OCI-LY7 (cell line): ENCODE results near the gene GBE1. TPM values are rescaled to one million over a fixed set of nuclear protein-coding genes. Genes with fewer than 3 reads are reported as not detected.

ENCODE experiments used
- BruUV-seq: library from RNA; stranded (reverse); fragments of 400-500 nt; replicated peaks from 2 replicates; lab custom pipeline; 2021; lab: Mats Ljungman, UMichigan
- CTCF ChIA-PET: fragments of 300-600 bp; sonication (Branson Sonifier 250); formaldehyde crosslinking; loops from one replicate; lab custom pipeline; 2022; ENCODE audit warnings: antibody characterized with exemption; ENCODE audit not compliant: unreplicated experiment; lab: Charles Lee
- POLR2A ChIA-PET: fragments of 300-600 bp; sonication (Branson Sonifier 250); formaldehyde crosslinking; loops from one replicate; lab custom pipeline; 2022; ENCODE audit warnings: antibody characterized with exemption; lab: Charles Lee
- DNase-seq: peaks from one replicate; pipeline ENCODE4 v3.0.0-alpha.2; 2015; ENCODE audit warnings: low spot score
- H2AFZ ChIP-seq: fragments of 200-600 bp; sonication (generic), shearing (Covaris generic); 2 replicates; pipeline ENCODE4 v1.6.1; 2014; ENCODE audit warnings: mild to moderate bottlenecking, antibody characterized with exemption, low read length, moderate library complexity
- H3K27ac ChIP-seq: fragments of 200-600 bp; sonication (generic); 2 replicates; pipeline ENCODE4 v1.5.1; 2014; ENCODE audit warnings: mixed run types, low read depth, mild to moderate bottlenecking, moderate library complexity, low read length, inconsistent platforms; ENCODE audit not compliant: poor library complexity, severe bottlenecking
- H3K36me3 ChIP-seq: fragments of 200-600 bp; sonication (generic); 2 replicates; pipeline ENCODE4 v1.6.1; 2014; ENCODE audit warnings: mild to moderate bottlenecking, antibody characterized with exemption, low read length, moderate library complexity, mixed read lengths; ENCODE audit not compliant: insufficient read depth
- H3K4me1 ChIP-seq: fragments of 200-600 bp; sonication (generic); 2 replicates; pipeline ENCODE4 v1.5.1; 2014; ENCODE audit warnings: mild to moderate bottlenecking, low read length; ENCODE audit not compliant: insufficient read depth, poor library complexity, severe bottlenecking
- H3K4me2 ChIP-seq: fragments of 200-600 bp; sonication (generic); 2 replicates; pipeline ENCODE4 v1.6.1; 2014; ENCODE audit warnings: mild to moderate bottlenecking, low read length
- H3K4me3 ChIP-seq: fragments of 200-600 bp; sonication (generic); 2 replicates; pipeline ENCODE4 v1.5.1; 2014; ENCODE audit warnings: mild to moderate bottlenecking, low read depth, low read length; ENCODE audit not compliant: poor library complexity, severe bottlenecking
- H3K79me2 ChIP-seq: fragments of 200-600 bp; sonication (generic); 2 replicates; pipeline ENCODE4 v1.6.1; 2016; ENCODE audit warnings: low read depth, mild to moderate bottlenecking, low read length, moderate library complexity, mixed read lengths; ENCODE audit not compliant: insufficient read depth
- H3K9me2 ChIP-seq: fragments of 200-600 bp; sonication (generic); 2 replicates; pipeline ENCODE4 v1.6.1; 2016; ENCODE audit warnings: mild to moderate bottlenecking, low read length, mixed read lengths; ENCODE audit not compliant: insufficient read depth
- H3K9me3 ChIP-seq: fragments of 200-600 bp; sonication (generic); 2 replicates; pipeline ENCODE4 v1.6.1; 2014; ENCODE audit warnings: mild to moderate bottlenecking, mixed run types, low read length, mixed read lengths
- H4K20me1 ChIP-seq: fragments of 200-600 bp; sonication (generic); 2 replicates; pipeline ENCODE4 v1.6.1; 2014; ENCODE audit warnings: mild to moderate bottlenecking, antibody characterized with exemption, low read length, moderate library complexity, mixed read lengths; ENCODE audit not compliant: insufficient read depth
- EZH2phosphoT487 ChIP-seq: fragments of 200-600 bp; sonication (generic); IDR thresholded peaks from 2 replicates; pipeline ENCODE4 v1.6.1; 2018; ENCODE audit warnings: low read depth, borderline replicate concordance, mild to moderate bottlenecking, mixed run types, antibody characterized with exemption, low read length, moderate library complexity, mixed read lengths
- intact Hi-C: fragments of 100-400 bp; cut with micrococcal nuclease; formaldehyde crosslinking; loops from one replicate; pipeline ENCODE4 v1.10.0; 2022; ENCODE audit not compliant: unreplicated experiment
- total RNA-seq, 2 experiments: library from RNA; depleted of rRNA in 1 of 2; stranded (reverse); fragments of >200 nt in 1 of 2; shearing (Covaris generic) in 1 of 2; gene quantifications; 2 replicates each; pipeline ENCODE4 v1.2.3, GENCODE V29; 2014 to 2022
- TF ChIP-seq, protein P1 (sequence below): fragments of 200-600 bp; sonication (generic); conservative IDR thresholded peaks from 2 replicates; pipeline ENCODE4 v1.5.1; 2014; ENCODE audit warnings: mild to moderate bottlenecking, antibody characterized with exemption, low read length, moderate library complexity, mixed read lengths

Gene GBE1
- total RNA-seq, 2 experiments from 2014 or later: 10.7 to 24.4 TPM

DNA sequence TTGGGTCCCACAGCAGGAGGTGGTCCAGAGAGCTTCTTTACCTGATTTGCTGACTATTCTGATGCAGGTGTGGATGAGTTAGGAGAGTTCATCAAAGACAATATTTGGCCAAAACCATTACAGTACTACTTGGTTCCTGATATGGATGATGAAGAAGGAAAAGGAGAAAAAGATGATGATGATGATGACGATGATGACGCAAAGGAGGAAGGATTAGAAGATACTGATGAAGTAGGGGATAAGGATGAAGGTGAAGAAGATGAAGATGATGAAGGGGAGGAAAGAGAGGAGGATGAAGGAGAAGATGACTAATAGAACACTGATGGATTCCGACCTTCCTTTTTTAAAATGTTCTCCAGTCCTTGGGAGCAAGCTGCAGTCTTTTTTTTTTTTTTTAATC, 148.7 kb downstream of the GBE1 start:
- POLR2A ChIA-PET: no interaction called here

DNA sequence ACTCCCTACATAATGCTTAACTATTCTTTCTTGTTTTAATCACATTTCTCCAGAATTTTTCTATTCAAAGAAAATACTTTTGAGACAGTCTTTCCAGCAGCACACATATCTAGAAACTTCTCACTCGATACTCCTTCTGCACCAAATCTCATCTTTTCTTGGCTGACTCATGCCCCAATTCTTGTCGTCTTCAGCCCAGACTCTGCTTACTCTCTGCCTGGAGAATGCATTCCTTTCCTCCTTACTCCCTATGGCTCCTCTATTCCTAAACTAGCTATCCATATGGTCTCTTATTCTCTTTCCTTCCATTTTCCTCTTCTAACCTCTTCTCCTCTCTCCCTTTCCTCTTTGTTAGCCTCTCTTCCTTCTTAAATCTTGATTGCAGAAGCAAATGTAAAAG, 158.7 kb downstream of the GBE1 start:
- BruUV-seq: no TSS peak
- H3K9me3 ChIP-seq: no peaks in the 10 kb centered on the region
- no peak overlapping the region for H3K4me2 ChIP-seq
- H3K9me2 ChIP-seq: no peaks in the 10 kb centered on the region
- H3K79me2 ChIP-seq: no peaks in the 10 kb centered on the region
- no peaks in the 10 kb centered on the region for H3K4me1 ChIP-seq
- POLR2A ChIA-PET: interaction anchor here (0.6 to 1.2 kb wide), 2 partner anchors 47 to 53 kb away, joined by 3 read pairs; no protein-coding TSS in a partner anchor
- no peaks in the 10 kb centered on the region for H4K20me1 ChIP-seq
- H2AFZ ChIP-seq: no peak overlapping the region
- H3K36me3 ChIP-seq: no peaks in the 10 kb centered on the region
- H3K4me3 ChIP-seq: no peak overlapping the region
- DNase-seq: no peak
- H3K27ac ChIP-seq: no peak overlapping the region
- no peak for TF ChIP-seq EZH2phosphoT487
- TF ChIP-seq, protein P1, sequence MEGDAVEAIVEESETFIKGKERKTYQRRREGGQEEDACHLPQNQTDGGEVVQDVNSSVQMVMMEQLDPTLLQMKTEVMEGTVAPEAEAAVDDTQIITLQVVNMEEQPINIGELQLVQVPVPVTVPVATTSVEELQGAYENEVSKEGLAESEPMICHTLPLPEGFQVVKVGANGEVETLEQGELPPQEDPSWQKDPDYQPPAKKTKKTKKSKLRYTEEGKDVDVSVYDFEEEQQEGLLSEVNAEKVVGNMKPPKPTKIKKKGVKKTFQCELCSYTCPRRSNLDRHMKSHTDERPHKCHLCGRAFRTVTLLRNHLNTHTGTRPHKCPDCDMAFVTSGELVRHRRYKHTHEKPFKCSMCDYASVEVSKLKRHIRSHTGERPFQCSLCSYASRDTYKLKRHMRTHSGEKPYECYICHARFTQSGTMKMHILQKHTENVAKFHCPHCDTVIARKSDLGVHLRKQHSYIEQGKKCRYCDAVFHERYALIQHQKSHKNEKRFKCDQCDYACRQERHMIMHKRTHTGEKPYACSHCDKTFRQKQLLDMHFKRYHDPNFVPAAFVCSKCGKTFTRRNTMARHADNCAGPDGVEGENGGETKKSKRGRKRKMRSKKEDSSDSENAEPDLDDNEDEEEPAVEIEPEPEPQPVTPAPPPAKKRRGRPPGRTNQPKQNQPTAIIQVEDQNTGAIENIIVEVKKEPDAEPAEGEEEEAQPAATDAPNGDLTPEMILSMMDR: no peak
- CTCF ChIA-PET: no interaction called here
- intact Hi-C loops: no loop called here

More for the DNA sequence above, 148.7 kb downstream of the GBE1 start:
- H3K36me3 ChIP-seq: no peaks in the 10 kb centered on the region
- intact Hi-C loops: no loop called here
- H3K4me3 ChIP-seq: no peak overlapping the region
- no peaks in the 10 kb centered on the region for H4K20me1 ChIP-seq
- DNase-seq: no peak
- no peaks in the 10 kb centered on the region for H3K9me3 ChIP-seq
- TF ChIP-seq, protein P1: no peak
- no peak for TF ChIP-seq EZH2phosphoT487
- no TSS peak for BruUV-seq
- no peak overlapping the region for H3K4me2 ChIP-seq
- H3K4me1 ChIP-seq: no peaks in the 10 kb centered on the region
- no peak overlapping the region for H2AFZ ChIP-seq
- CTCF ChIA-PET: no interaction called here
- H3K79me2 ChIP-seq: no peaks in the 10 kb centered on the region
- no peaks in the 10 kb centered on the region for H3K9me2 ChIP-seq
- H3K27ac ChIP-seq: no peak overlapping the region

DNA sequence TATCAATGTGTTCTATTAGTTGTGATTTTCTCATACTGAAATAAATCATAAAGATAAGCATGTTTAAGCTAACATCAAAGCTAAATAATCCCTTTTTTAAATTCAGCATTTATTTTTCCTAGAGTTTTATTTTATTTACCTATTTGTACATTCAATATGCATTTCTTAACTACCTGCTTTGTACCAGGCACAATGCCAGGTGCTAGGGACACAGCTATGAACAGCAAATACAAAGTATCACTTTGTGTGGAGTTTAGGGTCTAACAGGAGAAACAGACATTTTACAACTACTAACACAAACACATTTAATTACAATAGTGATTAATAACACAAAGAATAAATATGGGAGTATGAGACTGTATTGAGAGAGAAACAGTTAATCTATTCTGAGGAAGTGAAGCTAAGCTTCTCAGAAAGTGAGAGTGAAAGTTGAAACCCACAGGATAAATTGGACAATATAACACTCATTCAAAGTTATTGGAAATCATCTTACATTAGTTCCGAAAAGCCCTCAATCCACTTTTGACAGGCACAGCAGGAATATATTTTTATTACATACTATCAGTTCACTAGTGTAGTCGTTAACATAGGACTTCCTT, 159.6 kb downstream of the GBE1 start:
- CTCF ChIA-PET: no interaction called here
- DNase-seq: no peak
- Histone ChIP-seq H3K36me3 (no peaks in the 10 kb centered on the region), H3K4me3 (no peak overlapping the region), H3K27ac (no peak overlapping the region), H3K4me1 (no peaks in the 10 kb centered on the region), H3K79me2 (no peaks in the 10 kb centered on the region), H4K20me1 (no peaks in the 10 kb centered on the region), H3K9me3 (no peaks in the 10 kb centered on the region), H2AFZ (no peak overlapping the region), H3K4me2 (no peak overlapping the region), H3K9me2 (no peaks in the 10 kb centered on the region)
- POLR2A ChIA-PET: interaction anchor here (0.9 to 1.2 kb wide), 2 partner anchors 8 to 48 kb away, joined by 3 to 4 read pairs; no protein-coding TSS in a partner anchor
- BruUV-seq: no TSS peak
- intact Hi-C loops: no loop called here
- TF ChIP-seq, protein P1: no peak
- no peak for TF ChIP-seq EZH2phosphoT487
